HG02852 (cell line): ENCODE data around the gene PADI4.

Source experiments
- ATAC-seq: cut with Tn5 transposase; IDR thresholded peaks from one replicate; pipeline ENCODE4 v1.9.1; 2021; ENCODE audit warnings: mild to moderate bottlenecking, moderate library complexity; ENCODE audit not compliant: unreplicated experiment

Gene PADI4

GRCh38 chr1:17347769-17348592 lies 40.0 kb downstream of the PADI4 start:
- no peak for ATAC-seq

GRCh38 chr1:17348593-17349234 lies 40.7 kb downstream of the PADI4 start:
- no peak for ATAC-seq

- ATAC-seq = no peak
Measured at GRCh38 chr1:17350083-17350482, 42.1 kb downstream of the PADI4 start.

GRCh38 chr1:17350928-17351446 lies 43.0 kb downstream of the PADI4 start:
- ATAC-seq = no peak

- no peak for ATAC-seq
Measured at GRCh38 chr1:17351598-17352324, 43.8 kb downstream of the PADI4 start.

GRCh38 chr1:17352419-17352909 lies 44.5 kb downstream of the PADI4 start:
- no peak for ATAC-seq

- ATAC-seq = no peak
Measured at GRCh38 chr1:17355898-17356297, 47.9 kb downstream of the PADI4 start.

- ATAC-seq = no peak
Measured at GRCh38 chr1:17356387-17357026, 48.5 kb downstream of the PADI4 start.

- ATAC-seq = no peak
Measured at GRCh38 chr1:17358557-17358956, 50.6 kb downstream of the PADI4 start.

- no peak for ATAC-seq
Measured at GRCh38 chr1:17359031-17359430, 51.0 kb downstream of the PADI4 start.

- ATAC-seq = no peak
Measured at GRCh38 chr1:17359808-17360207, 51.8 kb downstream of the PADI4 start.

GRCh38 chr1:17360272-17360956 lies 52.4 kb downstream of the PADI4 start:
- no peak for ATAC-seq

GRCh38 chr1:17361687-17362086 lies 53.7 kb downstream of the PADI4 start:
- no peak for ATAC-seq

- ATAC-seq = no peak
Measured at GRCh38 chr1:17363351-17363750, 55.4 kb downstream of the PADI4 start.

- no peak for ATAC-seq
Measured at GRCh38 chr1:17363771-17364170, 55.8 kb downstream of the PADI4 start.

GRCh38 chr1:17365293-17365692 lies 57.3 kb downstream of the PADI4 start:
- ATAC-seq = no peak

- ATAC-seq = no peak
Measured at GRCh38 chr1:17369466-17369865, 61.5 kb downstream of the PADI4 start.

GRCh38 chr1:17370618-17371017 lies 62.6 kb downstream of the PADI4 start:
- ATAC-seq = no peak

- ATAC-seq = no peak
Measured at GRCh38 chr1:17371896-17372295, 63.9 kb downstream of the PADI4 start, which contains the start of gene PADI6. PADI6 (plus strand) TSS chr1:17372196; CDS start chr1:17372246, 50 bp downstream.

GRCh38 chr1:17372955-17373354 lies 65.0 kb downstream of the PADI4 start:
- ATAC-seq = no peak
